ENCODE data around the gene TNPO2.

TNPO2 gene

GRCh38 chr19:12733369-12734214, 9.9 kb upstream of the TNPO2 start:
- Histone ChIP-seq H3K79me2 (ENCODE audit: insufficient read depth, low read length) (peaks cover 70% of the 10 kb centered on the region), H4K20me1 (ENCODE audit: insufficient read depth, low read length, poor library complexity, severe bottlenecking) (peaks cover 50% of the 10 kb centered on the region)

GRCh38 chr19:12731337-12731736, 7.6 kb upstream of the TNPO2 start:
- H3K9me3 ChIP-seq (ENCODE audit: insufficient read depth, low read depth, low read length) = no peaks in the 10 kb centered on the region
- H3K27me3 ChIP-seq (ENCODE audit: insufficient read depth, low read length, poor library complexity, severe bottlenecking) = peaks cover 6% of the 10 kb centered on the region
- peak overlapping the region; percentile 98 for H3K9ac ChIP-seq (ENCODE audit: low read depth, low read length, poor library complexity, severe bottlenecking)
- peaks cover 50% of the 10 kb centered on the region for H4K20me1 ChIP-seq (ENCODE audit: insufficient read depth, low read length, poor library complexity, severe bottlenecking)
- peaks cover 15% of the 10 kb centered on the region for H3K4me1 ChIP-seq (ENCODE audit: insufficient read depth, low read length, poor library complexity, severe bottlenecking)
- TF ChIP-seq EZH2phosphoT487 (IDR thresholded peaks at IDR 0.05; ENCODE audit: borderline replicate concordance) = no peak
- TF ChIP-seq, protein P1, sequence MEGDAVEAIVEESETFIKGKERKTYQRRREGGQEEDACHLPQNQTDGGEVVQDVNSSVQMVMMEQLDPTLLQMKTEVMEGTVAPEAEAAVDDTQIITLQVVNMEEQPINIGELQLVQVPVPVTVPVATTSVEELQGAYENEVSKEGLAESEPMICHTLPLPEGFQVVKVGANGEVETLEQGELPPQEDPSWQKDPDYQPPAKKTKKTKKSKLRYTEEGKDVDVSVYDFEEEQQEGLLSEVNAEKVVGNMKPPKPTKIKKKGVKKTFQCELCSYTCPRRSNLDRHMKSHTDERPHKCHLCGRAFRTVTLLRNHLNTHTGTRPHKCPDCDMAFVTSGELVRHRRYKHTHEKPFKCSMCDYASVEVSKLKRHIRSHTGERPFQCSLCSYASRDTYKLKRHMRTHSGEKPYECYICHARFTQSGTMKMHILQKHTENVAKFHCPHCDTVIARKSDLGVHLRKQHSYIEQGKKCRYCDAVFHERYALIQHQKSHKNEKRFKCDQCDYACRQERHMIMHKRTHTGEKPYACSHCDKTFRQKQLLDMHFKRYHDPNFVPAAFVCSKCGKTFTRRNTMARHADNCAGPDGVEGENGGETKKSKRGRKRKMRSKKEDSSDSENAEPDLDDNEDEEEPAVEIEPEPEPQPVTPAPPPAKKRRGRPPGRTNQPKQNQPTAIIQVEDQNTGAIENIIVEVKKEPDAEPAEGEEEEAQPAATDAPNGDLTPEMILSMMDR (conservative IDR thresholded peaks at IDR 0.05; ENCODE audit: low read length) = no peak
- no peaks in the 10 kb centered on the region for H3K9me2 ChIP-seq (replicated peaks; ENCODE audit: low read depth, low read length)
- H3K4me3 ChIP-seq (ENCODE audit: low read length, poor library complexity, severe bottlenecking) = peak overlapping the region; percentile 95
- H3F3A ChIP-seq (ENCODE audit: low read depth) = no peaks in the 10 kb centered on the region
- H2AFZ ChIP-seq (ENCODE audit: low read length) = no peak overlapping the region
- peaks cover 34% of the 10 kb centered on the region; the same call in 1 of the 2 replicates for H3K36me3 ChIP-seq (ENCODE audit: insufficient read depth, low read length)
- H3K79me2 ChIP-seq (ENCODE audit: insufficient read depth, low read length) = peaks cover 59% of the 10 kb centered on the region
- H3K4me2 ChIP-seq (ENCODE audit: low read depth, low read length, poor library complexity, severe bottlenecking) = peak overlapping the region; percentile 94

More at GRCh38 chr19:12733369-12734214, 9.9 kb upstream of the TNPO2 start:
- Histone ChIP-seq H3K36me3 (ENCODE audit: insufficient read depth, low read length) (peaks cover 24% of the 10 kb centered on the region; the same call in 1 of the 2 replicates), H3F3A (ENCODE audit: low read depth) (no peaks in the 10 kb centered on the region), H3K9ac (ENCODE audit: low read depth, low read length, poor library complexity, severe bottlenecking) (peak overlapping the region; percentile 98), H3K27me3 (ENCODE audit: insufficient read depth, low read length, poor library complexity, severe bottlenecking) (peaks cover 6% of the 10 kb centered on the region), H2AFZ (ENCODE audit: low read length) (no peak overlapping the region), H3K9me3 (ENCODE audit: insufficient read depth, low read depth, low read length) (no peaks in the 10 kb centered on the region), H3K9me2 (replicated peaks; ENCODE audit: low read depth, low read length) (no peaks in the 10 kb centered on the region), H3K4me1 (ENCODE audit: insufficient read depth, low read length, poor library complexity, severe bottlenecking) (peaks cover 30% of the 10 kb centered on the region), H3K4me3 (ENCODE audit: low read length, poor library complexity, severe bottlenecking) (peak overlapping the region; percentile 95), H3K4me2 (ENCODE audit: low read depth, low read length, poor library complexity, severe bottlenecking) (peak overlapping the region; percentile 94)
- TF ChIP-seq EZH2phosphoT487 (IDR thresholded peaks at IDR 0.05; ENCODE audit: borderline replicate concordance) = no peak
- TF ChIP-seq, protein P1 (conservative IDR thresholded peaks at IDR 0.05; ENCODE audit: low read length) = peak; percentile 65

GRCh38 chr19:12730064-12730463, 6.3 kb upstream of the TNPO2 start:
- peaks cover 50% of the 10 kb centered on the region for H4K20me1 ChIP-seq (ENCODE audit: insufficient read depth, low read length, poor library complexity, severe bottlenecking)
- TF ChIP-seq, protein P1 (conservative IDR thresholded peaks at IDR 0.05; ENCODE audit: low read length) = no peak
- no peak for TF ChIP-seq EZH2phosphoT487 (IDR thresholded peaks at IDR 0.05; ENCODE audit: borderline replicate concordance)
- no peak overlapping the region for H3K9ac ChIP-seq (ENCODE audit: low read depth, low read length, poor library complexity, severe bottlenecking)
- peaks cover 59% of the 10 kb centered on the region for H3K79me2 ChIP-seq (ENCODE audit: insufficient read depth, low read length)
- H3F3A ChIP-seq (ENCODE audit: low read depth) = no peaks in the 10 kb centered on the region
- H3K4me1 ChIP-seq (ENCODE audit: insufficient read depth, low read length, poor library complexity, severe bottlenecking) = peaks cover 15% of the 10 kb centered on the region
- H3K9me3 ChIP-seq (ENCODE audit: insufficient read depth, low read depth, low read length) = no peaks in the 10 kb centered on the region
- H3K9me2 ChIP-seq (replicated peaks; ENCODE audit: low read depth, low read length) = no peaks in the 10 kb centered on the region
- H3K27me3 ChIP-seq (ENCODE audit: insufficient read depth, low read length, poor library complexity, severe bottlenecking) = peaks cover 6% of the 10 kb centered on the region
- no peak overlapping the region for H3K4me3 ChIP-seq (ENCODE audit: low read length, poor library complexity, severe bottlenecking)
- peaks cover 34% of the 10 kb centered on the region; the same call in 1 of the 2 replicates for H3K36me3 ChIP-seq (ENCODE audit: insufficient read depth, low read length)
- no peak overlapping the region for H3K4me2 ChIP-seq (ENCODE audit: low read depth, low read length, poor library complexity, severe bottlenecking)
- no peak overlapping the region for H2AFZ ChIP-seq (ENCODE audit: low read length)
